Ishikawa (cell line): ENCODE results near the gene SEPTIN5.

ENCODE experiments used
- CEBPB ChIP-seq: IDR thresholded peaks from 2 replicates; pipeline ENCODE4 v1.6.1; 2012
- CREB1 ChIP-seq: IDR thresholded peaks from 2 replicates; pipeline ENCODE4 v1.6.1; 2012; ENCODE audit warnings: low read depth
- EGR1 ChIP-seq: IDR thresholded peaks from 2 replicates; pipeline ENCODE4 v1.6.1; 2012
- EP300 ChIP-seq: IDR thresholded peaks from 2 replicates; pipeline ENCODE4 v1.6.1; 2012; ENCODE audit warnings: borderline replicate concordance
- FOXM1 ChIP-seq: IDR thresholded peaks from 2 replicates; pipeline ENCODE4 v1.6.1; 2012; ENCODE audit warnings: low read depth, borderline replicate concordance
- NFIC ChIP-seq: IDR thresholded peaks from 2 replicates; pipeline ENCODE4 v1.6.1; 2012
- RAD21 ChIP-seq: IDR thresholded peaks from 2 replicates; pipeline ENCODE4 v1.6.1; 2012; ENCODE audit warnings: low read depth
- REST ChIP-seq: IDR thresholded peaks from 2 replicates; pipeline ENCODE4 v1.6.1; 2012; ENCODE audit warnings: low read depth, mild to moderate bottlenecking
- TAF1 ChIP-seq: IDR thresholded peaks from 2 replicates; pipeline ENCODE4 v1.6.1; 2012; ENCODE audit warnings: low read depth, mild to moderate bottlenecking
- TCF12 ChIP-seq: IDR thresholded peaks from 2 replicates; pipeline ENCODE4 v1.6.1; 2012; ENCODE audit warnings: low read depth
- TEAD4 ChIP-seq: IDR thresholded peaks from 2 replicates; pipeline ENCODE4 v1.6.1; 2012
- USF1 ChIP-seq: IDR thresholded peaks from 2 replicates; pipeline ENCODE4 v1.6.1; 2012
- YY1 ChIP-seq: IDR thresholded peaks from 2 replicates; pipeline ENCODE4 v1.6.1; 2012; ENCODE audit warnings: low read depth
- ZBTB7A ChIP-seq: IDR thresholded peaks from 2 replicates; pipeline ENCODE4 v1.6.1; 2012; ENCODE audit warnings: low read depth
- TF ChIP-seq, protein P1 (sequence below): IDR thresholded peaks from 2 replicates; pipeline ENCODE4 v1.6.1; 2012

The SEPTIN5 gene

DNA sequence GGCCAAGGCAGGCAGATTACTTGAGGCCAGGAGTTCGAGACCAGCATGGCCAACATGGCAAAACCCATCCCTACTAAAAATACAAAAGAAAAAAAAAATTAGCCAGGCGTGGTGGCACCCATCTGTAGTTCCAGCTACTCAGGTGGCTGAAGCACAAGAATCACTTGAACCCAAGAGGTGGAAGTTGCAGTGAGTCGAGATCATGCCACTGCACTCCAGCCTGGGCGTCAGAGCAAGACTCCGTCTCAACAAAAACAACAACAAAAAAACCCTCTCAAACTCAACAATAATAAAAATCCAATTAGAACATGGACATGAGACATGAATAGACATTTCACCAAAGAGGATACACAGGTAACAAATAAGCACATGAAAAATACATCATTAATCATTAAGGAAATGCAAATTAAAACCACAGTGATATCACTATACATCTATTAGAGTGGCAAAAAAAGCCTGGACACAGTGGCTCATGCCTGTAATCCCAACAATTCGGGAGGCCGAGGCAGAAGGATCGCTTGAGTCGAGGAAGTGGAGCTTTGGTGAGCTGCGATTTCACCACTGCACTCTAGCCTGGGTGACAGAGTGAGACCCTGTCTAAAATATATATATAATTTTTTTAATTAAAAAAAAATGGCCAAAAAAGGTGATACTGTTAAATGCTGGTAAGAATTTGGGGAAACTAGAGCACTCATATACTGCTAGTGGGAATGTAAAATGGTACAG is 12.7 kb upstream of the SEPTIN5 start:
- TF ChIP-seq CREB1 (no peak), USF1 (no peak), TCF12 (no peak), CEBPB (no peak), EGR1 (no peak), RAD21 (no peak), TEAD4 (no peak), TAF1 (no peak), NFIC (no peak)
- TF ChIP-seq, protein P1, sequence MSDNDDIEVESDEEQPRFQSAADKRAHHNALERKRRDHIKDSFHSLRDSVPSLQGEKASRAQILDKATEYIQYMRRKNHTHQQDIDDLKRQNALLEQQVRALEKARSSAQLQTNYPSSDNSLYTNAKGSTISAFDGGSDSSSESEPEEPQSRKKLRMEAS: no peak

DNA sequence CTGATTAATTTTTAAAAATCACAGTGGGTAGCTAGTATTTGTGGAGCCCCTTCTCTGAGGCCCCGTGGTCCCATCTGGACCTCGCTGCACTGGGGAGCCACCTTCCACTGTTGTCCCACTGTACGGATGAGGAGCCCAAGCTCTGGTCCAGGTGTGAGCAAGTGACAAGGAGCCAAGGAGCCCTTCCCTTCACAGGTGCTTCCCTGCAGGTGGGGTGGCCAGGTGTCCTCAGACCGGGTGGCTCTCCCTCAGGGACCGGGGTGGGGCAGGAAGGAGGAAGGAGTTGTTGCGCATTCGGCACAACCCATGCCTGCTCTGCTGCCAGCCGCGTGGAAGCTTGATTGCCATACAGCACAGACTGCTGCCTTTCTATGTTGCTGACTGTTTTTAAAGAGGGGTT is 10.4 kb upstream of the SEPTIN5 start:
- TF ChIP-seq RAD21 (no peak), CREB1 (no peak), FOXM1 (no peak), EGR1 (no peak), TEAD4 (no peak), REST (no peak), EP300 (no peak), USF1 (no peak), ZBTB7A (no peak), TCF12 (no peak)
- TF ChIP-seq, protein P1: no peak

- TF ChIP-seq REST: no peak
- TF ChIP-seq, protein P1: no peak
- no peak for TF ChIP-seq CEBPB
- no peak for TF ChIP-seq TAF1
- TF ChIP-seq EP300: no peak
- TF ChIP-seq NFIC: no peak
- no peak for TF ChIP-seq RAD21
- no peak for TF ChIP-seq TCF12
- TF ChIP-seq ZBTB7A: no peak
- TF ChIP-seq CREB1: no peak
- TF ChIP-seq USF1: no peak
- no peak for TF ChIP-seq TEAD4
- TF ChIP-seq FOXM1: no peak
- no peak for TF ChIP-seq EGR1
- TF ChIP-seq YY1: no peak
These were observed 9.8 kb upstream of the SEPTIN5 start for GRCh38 chr22:19704355-19705015.

GRCh38 chr22:19705181-19705934 is 8.9 kb upstream of the SEPTIN5 start:
- TF ChIP-seq ZBTB7A (no peak), REST (no peak), TAF1 (no peak)
